A549 (cell line): Measurements from ENCODE around the gene THEMIS. TPM values are rescaled to one million over a fixed set of nuclear protein-coding genes. Genes with fewer than 3 reads are reported as not detected.
"Not testable (repeated sequence)": the region's sequence is repeated elsewhere in the genome, so short reads cannot be mapped to it uniquely, and the experiment has no call there.

Source experiments
- ATAC-seq, 2 experiments: fragments of 200-7000 bp in 1 of 2; fragments of >200 bp in 1 of 2; cut with Nextera tagmentation in 1 of 2; cut with Tn5 transposase in 1 of 2; 3 replicates each; pipeline versions ENCODE4 v1.8.0 to v1.9.1; 2018 to 2020; ENCODE audit warnings: mild to moderate bottlenecking in 1 of 2, moderate library complexity in 1 of 2
- CTCF ChIA-PET: fragments of 300-600 bp; sonication (Branson Sonifier 250); formaldehyde crosslinking; extraction: SDS; loops from one replicate; lab custom pipeline; 2021; ENCODE audit warnings: antibody characterized with exemption, inconsistent platforms; lab: Yijun Ruan, JAX
- POLR2A ChIA-PET: fragments of 350-600 bp; formaldehyde crosslinking; extraction: SDS; loops from one replicate; lab custom pipeline; 2021; ENCODE audit warnings: antibody characterized with exemption, inconsistent platforms; lab: Yijun Ruan, JAX
- DNase-seq, 2 experiments: peaks; one replicate each; pipeline versions ENCODE4 v3.0.0 to v3.0.0-alpha.2; 2011 to 2016; ENCODE audit warnings: low read depth in 1 of 2, low spot score in 1 of 2
- FAIRE-seq: peaks from 2 replicates; lab custom pipeline; 2011; peaks lifted over from hg19 to GRCh38; lab: Jason Lieb, UNC
- H3K27ac ChIP-seq, 2 experiments: fragments of >200 bp; sonication (Bioruptor Twin); formaldehyde crosslinking; 3 replicates each; pipeline ENCODE4 v1.5.1; 2016 to 2017
- H3K4me1 ChIP-seq: fragments of >200 bp; sonication (Bioruptor Twin); formaldehyde crosslinking; 3 replicates; pipeline ENCODE4 v1.6.1; 2016
- H3K4me2 ChIP-seq: fragments of >200 bp; sonication (Bioruptor Twin); formaldehyde crosslinking; 3 replicates; pipeline ENCODE4 v1.6.1; 2016
- H3K4me3 ChIP-seq: fragments of >200 bp; sonication (Bioruptor Twin); formaldehyde crosslinking; 3 replicates; pipeline ENCODE4 v1.5.1; 2016
- H3K9me3 ChIP-seq: fragments of >200 bp; sonication (Bioruptor Twin); formaldehyde crosslinking; 3 replicates; pipeline ENCODE4 v1.6.1; 2016
- BCL3 ChIP-seq: fragments of >200 bp; sonication (Bioruptor Twin); formaldehyde crosslinking; IDR thresholded peaks from 3 replicates; pipeline ENCODE4 v1.6.1; 2016
- CHD2 ChIP-seq: fragments of 150-350 bp; IDR thresholded peaks from 2 replicates; pipeline ENCODE4 v1.6.1; 2014; ENCODE audit warnings: low read length; ENCODE audit not compliant: partially characterized antibody
- CTCF ChIP-seq: fragments of >200 bp; sonication (Bioruptor Twin); formaldehyde crosslinking; IDR thresholded peaks from 3 replicates; pipeline ENCODE4 v1.5.1; 2016
- E2F6 ChIP-seq: IDR thresholded peaks from 2 replicates; pipeline ENCODE4 v1.6.1; 2012; ENCODE audit warnings: low read depth, borderline replicate concordance
- EHF ChIP-seq: fragments of 250-450 bp; sonication (Bioruptor Pico); IDR thresholded peaks from 2 replicates; pipeline ENCODE4 v1.5.0; 2020; ENCODE audit warnings: mild to moderate bottlenecking
- EHMT2 ChIP-seq: fragments of 200-600 bp; sonication (generic); IDR thresholded peaks from 2 replicates; pipeline ENCODE4 v1.6.1; 2016; ENCODE audit warnings: antibody characterized with exemption, low read depth, mild to moderate bottlenecking, moderate library complexity
- EP300 ChIP-seq, 2 experiments: fragments of >200 bp; sonication (Bioruptor Twin); formaldehyde crosslinking; IDR thresholded peaks; 2 replicates in 1 of 2; 3 replicates in 1 of 2; pipeline ENCODE4 v1.6.1; 2016 to 2017
- ESRRA ChIP-seq: fragments of 150-350 bp; IDR thresholded peaks from 2 replicates; pipeline ENCODE4 v1.6.1; 2014; ENCODE audit warnings: mild to moderate bottlenecking, low read length, borderline replicate concordance
- FOSB ChIP-seq: fragments of 250-450 bp; sonication (Bioruptor Pico); IDR thresholded peaks from 2 replicates; pipeline ENCODE4 v1.5.0; 2020; ENCODE audit warnings: mild to moderate bottlenecking, moderate library complexity
- FOXS1 ChIP-seq: fragments of 250-450 bp; sonication (Bioruptor Pico); IDR thresholded peaks from 2 replicates; pipeline ENCODE4 v1.5.0; 2020; ENCODE audit warnings: mild to moderate bottlenecking, moderate library complexity
- GATA3 ChIP-seq: IDR thresholded peaks from 2 replicates; pipeline ENCODE4 v1.6.1; 2012; ENCODE audit warnings: borderline replicate concordance
- HOXB13 ChIP-seq: fragments of 250-450 bp; sonication (Bioruptor Pico); IDR thresholded peaks from 2 replicates; pipeline ENCODE4 v1.5.0; 2020; ENCODE audit warnings: low read depth, mild to moderate bottlenecking, moderate library complexity
- HOXB5 ChIP-seq: fragments of 250-450 bp; sonication (Bioruptor Pico); IDR thresholded peaks from 2 replicates; pipeline ENCODE4 v1.5.0; 2020; ENCODE audit warnings: mild to moderate bottlenecking, moderate library complexity
- JUN ChIP-seq, 2 experiments: fragments of >200 bp; sonication (Bioruptor Twin); formaldehyde crosslinking; IDR thresholded peaks; 2 replicates in 1 of 2; 3 replicates in 1 of 2; pipeline ENCODE4 v1.6.1; 2016 to 2017
- MAFK ChIP-seq: fragments of 450-650 bp; IDR thresholded peaks from 2 replicates; pipeline ENCODE4 v1.6.1; 2014; ENCODE audit not compliant: partially characterized antibody
- MYC ChIP-seq: IDR thresholded peaks from 2 replicates; pipeline ENCODE4 v1.6.1; 2012; ENCODE audit warnings: mild to moderate bottlenecking, inconsistent platforms, low read length, improper control_type of control experiment, borderline replicate concordance
- PBX3 ChIP-seq: IDR thresholded peaks from 2 replicates; pipeline ENCODE4 v1.6.1; 2012
- RAD21 ChIP-seq, 2 experiments: fragments of >200 bp in 1 of 2; sonication (Bioruptor Twin) in 1 of 2; formaldehyde crosslinking in 1 of 2; IDR thresholded peaks in 1 of 2; conservative IDR thresholded peaks in 1 of 2; 2 replicates in 1 of 2; 3 replicates in 1 of 2; pipeline ENCODE4 v1.6.1; 2012 to 2018; ENCODE audit warnings: inconsistent platforms in 1 of 2
- RARB ChIP-seq: fragments of 250-450 bp; sonication (Bioruptor Pico); IDR thresholded peaks from 2 replicates; pipeline ENCODE4 v1.8.0; 2021; ENCODE audit warnings: mild to moderate bottlenecking, moderate library complexity
- SMC3 ChIP-seq: fragments of >200 bp; sonication (Bioruptor Twin); formaldehyde crosslinking; IDR thresholded peaks from 3 replicates; pipeline ENCODE4 v1.6.1; 2018; ENCODE audit warnings: inconsistent platforms
- ZFP36 ChIP-seq: fragments of 450-650 bp; IDR thresholded peaks from 2 replicates; pipeline ENCODE4 v1.6.1; 2014; ENCODE audit warnings: borderline replicate concordance; ENCODE audit not compliant: partially characterized antibody
- WGBS: methylation state at CpG from one replicate; pipeline ENCODE4 v1.1.6; 2017; ENCODE audit errors: missing lambda C conversion rate; 5-methylcytosine and 5-hydroxymethylcytosine counted together
- polyA plus RNA-seq, 4 experiments: library from polyadenylated mRNA; depleted of rRNA in 3 of 4; stranded (reverse); fragments of >200 nt; fragmentation: RNase III in 1 of 4; extraction: RNeasy Plus Mini Kit Qiagen cat#74134 plus additional on column Dnase treatment in 1 of 4; gene quantifications; 2 replicates in 3 of 4; 3 replicates in 1 of 4; pipeline ENCODE4 v1.2.3, GENCODE V29; 2011 to 2017

Gene THEMIS
- polyA plus RNA-seq, 2 of the 4 experiments (the other 2 are of a cell fraction), result not detected

GRCh38 chr6:127691146-127691545 is 209.7 kb downstream of the THEMIS start:
- TF ChIP-seq FOXS1 (CRISPR knock-in tag) (no peak), MAFK (peak; percentile 80), PBX3 (no peak)
- TF ChIP-seq, all 56 proteins: peak for 1
- no peak for ATAC-seq
- H3K27ac ChIP-seq, result no peak overlapping the region
- no peak for FAIRE-seq
- CTCF ChIA-PET, result no interaction called here
- POLR2A ChIA-PET, result no interaction called here
- no peak overlapping the region for H3K4me2 ChIP-seq
- no peaks in the 10 kb centered on the region for H3K4me1 ChIP-seq
- H3K4me3 ChIP-seq, result no peak overlapping the region
- no peak for DNase-seq
- H3K9me3 ChIP-seq, result no peaks in the 10 kb centered on the region

- Histone ChIP-seq H3K27ac (no peak overlapping the region), H3K4me2 (no peak overlapping the region), H3K9me3 (no peaks in the 10 kb centered on the region), H3K4me1 (no peaks in the 10 kb centered on the region), H3K4me3 (no peak overlapping the region)
- DNase-seq, result no peak
- no peak for ATAC-seq
- CTCF ChIA-PET, result interaction anchor here (1.0 to 1.2 kb wide), 2 partner anchors 14 to 84 kb away, joined by 3 to 7 read pairs; no protein-coding TSS in a partner anchor
- POLR2A ChIA-PET, result no interaction called here
- no peak for TF ChIP-seq ZFP36
- TF ChIP-seq FOSB (CRISPR knock-in tag), result no peak
- TF ChIP-seq CHD2, result no peak
- FAIRE-seq, result no peak
These were observed 210.3 kb downstream of the THEMIS start for GRCh38 chr6:127690588-127690987.

GRCh38 chr6:127690092-127690491 is 210.8 kb downstream of the THEMIS start:
- H3K4me3 ChIP-seq, result no peak overlapping the region
- TF ChIP-seq HOXB5, result no peak
- TF ChIP-seq GATA3, result no peak
- TF ChIP-seq EHF (CRISPR knock-in tag), result no peak
- TF ChIP-seq CTCF, result peak; percentile 64
- TF ChIP-seq BCL3, result no peak
- no peak for TF ChIP-seq E2F6
- TF ChIP-seq MYC, result no peak
- peak; percentile 57 to 64; a peak in 4 of 5 replicates for TF ChIP-seq RAD21 (conservative IDR thresholded peaks at IDR 0.05 in 1 of 2, IDR thresholded peaks at IDR 0.05 in 1 of 2)
- no peak for TF ChIP-seq EHMT2
- TF ChIP-seq ESRRA, result no peak
- no peak for TF ChIP-seq RARB
- no peak for TF ChIP-seq EP300 (IDR thresholded peaks at IDR 0.05)
- TF ChIP-seq SMC3, result peak; percentile 48
- TF ChIP-seq JUN (IDR thresholded peaks at IDR 0.05), result no peak
- TF ChIP-seq FOSB (CRISPR knock-in tag), result no peak
- no peak for TF ChIP-seq HOXB13 (CRISPR knock-in tag)
- ATAC-seq (no peak), DNase-seq (peak; percentile 2 to 19), FAIRE-seq (no peak)
- no peak overlapping the region for H3K4me2 ChIP-seq
- H3K4me1 ChIP-seq, result no peaks in the 10 kb centered on the region
- ChIA-PET POLR2A (no interaction called here), CTCF (interaction anchor here (0.9 to 1.8 kb wide), 5 partner anchors 13 to 135 kb away, joined by 3 to 8 read pairs (median 4); no protein-coding TSS in a partner anchor)
- H3K9me3 ChIP-seq, result no peaks in the 10 kb centered on the region
- no peak overlapping the region for H3K27ac ChIP-seq

GRCh38 chr6:127687490-127687889 is 213.4 kb downstream of the THEMIS start:
- CTCF ChIA-PET, H3K4me2 ChIP-seq, ATAC-seq, DNase-seq, FAIRE-seq, POLR2A ChIA-PET, H3K9me3 ChIP-seq, H3K4me1 ChIP-seq, H3K4me3 ChIP-seq, H3K27ac ChIP-seq: not testable (repeated sequence)
- WGBS, result 4% methylated on average over 3 of the region's 3 CpGs
